Limb (tissue), 2 donors: ENCODE measurements around the gene TMEM87A.
A peak's percentile ranks its signal among the peaks of the same experiment; 100 is the strongest.
"Not testable (repeated sequence)": the region's sequence is repeated elsewhere in the genome, so short reads cannot be mapped to it uniquely, and the experiment has no call there.

Experiments used
- DNase-seq, 2 donors: peaks; one replicate each; pipeline ENCODE4 v3.0.0-alpha.2; 2016; ENCODE audit errors: extremely low spot score in 2 of 2

Gene TMEM87A

DNA sequence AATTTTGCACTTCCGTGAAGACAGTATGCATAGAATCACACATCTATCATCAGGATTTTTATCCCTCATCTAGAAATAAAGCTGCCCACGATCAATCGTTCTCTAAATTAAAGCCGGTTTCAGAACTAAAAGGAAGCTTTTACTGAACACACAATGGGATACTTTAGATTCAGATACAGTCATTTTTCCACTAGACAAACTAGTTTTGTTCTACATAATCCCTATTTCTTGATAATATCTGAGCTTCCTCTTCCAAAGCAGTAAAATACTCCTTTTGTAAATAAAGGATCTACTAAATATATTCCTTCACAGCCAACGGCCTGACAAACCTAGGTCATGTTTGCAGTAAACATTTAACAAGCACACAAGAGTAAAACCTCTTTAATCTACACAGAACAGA lies 2.2 kb downstream of the TMEM87A start:
- DNase-seq, result no peak

DNA sequence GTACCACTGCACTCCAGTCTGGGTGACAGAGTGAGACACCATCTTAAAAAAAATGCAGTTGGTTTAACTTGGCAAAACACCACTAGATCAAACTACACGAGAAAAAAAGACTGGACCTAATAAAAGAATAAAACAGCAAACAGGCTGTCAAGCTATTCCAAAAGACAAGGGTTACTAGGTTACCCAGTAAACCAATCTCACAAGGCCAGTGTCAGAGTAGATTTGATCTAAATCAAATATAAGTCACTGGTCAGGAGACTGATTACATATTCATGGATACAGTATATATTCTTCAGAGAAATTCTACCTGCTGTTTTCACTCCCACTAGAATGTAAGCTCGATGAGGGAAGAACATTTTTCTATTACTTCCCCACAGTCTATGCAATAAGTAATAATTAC lies 2.7 kb downstream of the TMEM87A start:
- DNase-seq, result no peak

GRCh38 chr15:42267286-42267685 lies 5.9 kb downstream of the TMEM87A start:
- no peak for DNase-seq

DNA sequence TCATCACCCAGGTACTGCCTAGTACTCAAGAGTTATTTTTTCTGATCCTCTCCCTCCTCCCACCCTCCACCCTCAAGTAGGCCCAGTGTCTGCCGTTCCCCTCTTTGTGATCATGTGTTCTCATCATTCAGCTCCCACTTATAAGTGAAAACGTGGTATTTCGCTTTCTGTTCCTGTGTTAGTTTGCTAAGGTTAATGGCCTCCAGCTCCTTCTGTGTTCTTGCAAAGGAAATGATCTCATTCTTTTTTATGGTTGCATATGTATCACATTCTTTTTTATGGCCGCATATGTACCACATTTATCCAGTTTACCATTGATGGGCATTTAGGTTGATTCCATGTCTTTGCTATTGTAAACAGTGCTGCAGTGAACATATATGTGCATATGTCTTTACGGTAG lies 8.4 kb downstream of the TMEM87A start:
- no peak for DNase-seq

GRCh38 chr15:42253300-42253699 lies 19.9 kb downstream of the TMEM87A start:
- DNase-seq, result no peak

- DNase-seq, result no peak
These were observed 32.4 kb downstream of the TMEM87A start for GRCh38 chr15:42240823-42241222.

- DNase-seq, result no peak
These were observed 33.6 kb downstream of the TMEM87A start for GRCh38 chr15:42239528-42240182.

GRCh38 chr15:42233107-42233506 lies 40.1 kb downstream of the TMEM87A start:
- DNase-seq, result no peak

GRCh38 chr15:42232606-42233005 lies 40.6 kb downstream of the TMEM87A start:
- DNase-seq, result no peak

- DNase-seq, result no peak
These were observed 42.1 kb downstream of the TMEM87A start for GRCh38 chr15:42231088-42231487.

- not testable (repeated sequence) for DNase-seq
These were observed 44.3 kb downstream of the TMEM87A start for GRCh38 chr15:42228981-42229380.

DNA sequence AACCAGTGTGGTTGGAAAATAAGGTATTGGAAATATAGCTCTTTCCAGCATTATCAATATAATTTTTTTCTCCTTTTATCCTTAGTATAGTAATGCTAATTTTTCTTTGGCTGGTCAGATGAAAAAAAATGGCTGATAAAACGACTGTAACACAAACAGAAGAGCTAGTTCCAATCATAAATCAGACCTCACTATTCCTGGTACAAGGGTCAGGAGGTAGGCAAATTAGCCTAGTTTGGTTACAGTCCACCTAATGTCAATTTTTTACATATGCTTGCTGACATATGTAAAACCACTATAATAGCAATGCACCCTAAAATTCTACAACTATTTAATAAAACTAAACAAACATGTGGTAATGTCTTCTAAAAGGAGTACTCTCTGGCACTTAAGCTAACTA lies 45.2 kb downstream of the TMEM87A start:
- no peak for DNase-seq

DNA sequence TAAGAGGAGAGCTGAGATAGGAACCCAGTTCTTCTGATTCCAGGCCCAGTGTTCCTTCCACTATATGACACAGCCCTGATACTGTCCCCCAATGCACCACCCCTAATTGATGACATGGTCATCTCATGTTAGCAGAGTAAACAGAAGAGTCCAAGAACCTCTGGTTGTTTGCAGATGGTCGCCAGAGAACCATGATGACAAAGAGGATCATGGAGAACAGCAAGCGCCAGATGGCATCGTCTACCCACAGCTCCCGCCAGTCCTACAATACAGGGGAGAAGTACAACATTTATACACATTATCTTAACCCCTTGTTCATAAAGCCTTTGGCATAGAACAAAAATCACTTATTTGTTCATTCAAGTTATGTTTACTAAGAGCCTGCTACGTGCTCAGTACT lies 46.6 kb downstream of the TMEM87A start:
- no peak for DNase-seq

- DNase-seq, result no peak
These were observed 53.0 kb downstream of the TMEM87A start for GRCh38 chr15:42220216-42220615.

DNA sequence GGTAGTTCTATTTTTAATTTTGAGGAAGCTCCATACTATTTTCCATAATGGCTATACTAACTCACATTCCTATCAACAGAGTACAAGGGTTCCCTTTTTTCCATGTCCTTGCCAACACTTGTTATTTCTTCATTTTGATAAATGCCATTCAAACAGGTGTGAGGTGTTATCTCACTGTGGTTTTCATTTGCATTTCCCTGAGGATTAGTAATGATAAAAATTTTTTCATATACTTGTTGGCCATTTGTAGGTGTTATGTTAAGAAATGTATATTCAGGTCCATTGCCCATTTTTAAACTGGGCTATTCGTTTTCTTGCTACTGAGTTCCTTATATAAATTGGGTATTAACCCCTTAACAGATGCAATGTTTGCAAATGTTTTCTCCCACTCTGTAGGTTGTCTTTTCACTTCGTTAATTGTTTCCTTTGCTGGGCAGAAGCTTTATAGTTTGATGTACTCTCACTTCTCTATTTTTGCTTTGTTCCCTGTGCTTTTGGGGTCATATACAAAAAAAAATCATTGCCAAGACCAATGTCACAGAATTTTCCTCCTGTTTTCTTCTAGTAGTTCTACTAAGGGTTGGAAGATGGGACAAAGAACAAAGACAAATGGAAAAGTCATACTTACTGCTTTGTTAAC lies 54.2 kb downstream of the TMEM87A start:
- no peak for DNase-seq

- DNase-seq, result no peak
These were observed 55.7 kb downstream of the TMEM87A start for GRCh38 chr15:42217568-42217967.

- DNase-seq, result no peak
These were observed 57.1 kb downstream of the TMEM87A start for GRCh38 chr15:42215913-42216829.

- no peak for DNase-seq
These were observed 58.6 kb downstream of the TMEM87A start for GRCh38 chr15:42214600-42214999.

DNA sequence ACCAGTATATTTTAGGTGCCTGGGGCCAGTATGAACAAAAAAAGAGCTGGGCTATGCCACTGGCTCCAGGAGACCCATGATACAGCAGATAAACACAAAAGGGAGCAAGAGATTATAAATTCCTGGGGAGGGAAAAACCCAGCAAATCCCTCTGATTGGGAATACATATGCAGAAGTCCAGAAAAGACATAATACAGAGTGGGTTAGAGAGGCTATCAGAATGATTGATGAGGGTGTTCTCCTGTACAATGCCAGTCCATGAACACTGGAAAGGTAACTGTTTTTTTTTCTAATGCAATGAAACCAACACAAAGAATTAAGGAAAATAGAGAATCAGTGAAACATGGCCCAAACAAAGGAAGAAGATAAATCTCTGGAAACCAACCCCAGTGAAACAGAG lies 59.7 kb downstream of the TMEM87A start:
- no peak for DNase-seq

GRCh38 chr15:42210696-42211095 lies 62.5 kb downstream of the TMEM87A start:
- no peak for DNase-seq

- DNase-seq, result peak; percentile 90 to 91
These were observed 65.3 kb downstream of the TMEM87A start, which contains the start of gene VPS39 for GRCh38 chr15:42207674-42208579. TSS of gene VPS39 (minus strand) at chr15:42208304. CDS start at chr15:42208153, 151 bp downstream.
